Dedifferentiated amniotic fluid mesenchymal stem cell (primary cell): ENCODE results near the gene CAPN5.
"Not testable (repeated sequence)": the region's sequence is repeated elsewhere in the genome, so short reads cannot be mapped to it uniquely, and the experiment has no call there.

ENCODE experiments used
- DNase-seq: peaks from one replicate; pipeline ENCODE4 v3.0.0-alpha.2; 2016; ENCODE audit errors: extremely low spot score

The CAPN5 gene

DNA sequence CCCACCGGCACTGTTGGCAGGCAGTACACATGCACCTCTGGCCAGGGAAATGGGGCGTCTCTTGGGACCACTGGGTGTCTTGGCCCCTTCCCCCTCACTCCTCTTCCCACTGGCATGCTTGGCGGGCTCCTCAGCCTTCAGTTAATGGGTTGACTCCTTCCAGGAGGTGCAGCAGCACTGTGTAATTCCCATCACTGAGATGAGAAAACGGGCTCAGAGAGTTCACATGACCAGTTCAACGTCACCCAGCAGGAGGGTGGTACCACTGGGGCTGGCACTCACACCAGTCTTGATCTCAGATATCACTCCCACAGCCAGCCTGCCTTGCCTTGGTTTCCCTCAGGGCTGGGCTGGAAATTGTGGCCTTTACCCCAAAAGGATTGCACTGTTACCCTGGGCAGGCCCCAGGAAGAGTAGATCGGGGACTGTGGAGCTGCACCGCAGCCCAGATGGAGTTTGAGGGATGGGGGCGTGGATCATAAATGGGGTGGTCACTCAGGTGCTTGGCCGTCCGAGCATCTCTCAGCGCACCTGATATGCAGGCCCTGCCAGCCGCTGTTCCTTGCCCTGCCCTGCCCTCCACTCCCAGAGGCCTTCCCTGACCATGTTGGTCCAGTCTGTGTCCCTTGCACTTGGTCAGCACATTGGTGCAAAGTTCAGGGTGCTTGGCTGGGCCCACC is 16.9 kb downstream of the CAPN5 start:
- DNase-seq = no peak

- no peak for DNase-seq
Measured at GRCh38 chr11:77084581-77085191, 17.9 kb downstream of the CAPN5 start.

DNA sequence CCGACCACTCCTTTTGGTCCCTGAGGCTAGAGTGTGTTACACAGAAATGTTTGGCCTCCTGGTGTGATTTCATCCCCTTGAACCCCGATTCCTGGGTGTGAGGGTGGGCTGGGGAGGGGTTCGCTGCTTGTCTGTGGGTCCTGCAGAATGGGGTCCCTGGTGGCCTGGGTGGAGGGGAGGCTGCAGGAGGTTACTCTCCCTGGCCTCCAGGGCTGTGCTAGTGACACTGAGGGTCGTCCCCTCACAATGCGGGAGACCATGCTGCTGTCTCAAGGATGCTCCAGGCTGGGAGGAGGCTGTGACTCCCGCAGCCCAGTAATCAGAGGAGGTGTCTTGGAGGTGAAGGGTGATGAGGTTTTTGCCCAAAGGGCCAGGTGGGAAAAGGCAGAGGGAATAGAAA is 18.9 kb downstream of the CAPN5 start:
- no peak for DNase-seq

- no peak for DNase-seq
Measured at GRCh38 chr11:77086521-77087472, 20.0 kb downstream of the CAPN5 start.

- no peak for DNase-seq
Measured at GRCh38 chr11:77087723-77088225, 21.0 kb downstream of the CAPN5 start.

DNA sequence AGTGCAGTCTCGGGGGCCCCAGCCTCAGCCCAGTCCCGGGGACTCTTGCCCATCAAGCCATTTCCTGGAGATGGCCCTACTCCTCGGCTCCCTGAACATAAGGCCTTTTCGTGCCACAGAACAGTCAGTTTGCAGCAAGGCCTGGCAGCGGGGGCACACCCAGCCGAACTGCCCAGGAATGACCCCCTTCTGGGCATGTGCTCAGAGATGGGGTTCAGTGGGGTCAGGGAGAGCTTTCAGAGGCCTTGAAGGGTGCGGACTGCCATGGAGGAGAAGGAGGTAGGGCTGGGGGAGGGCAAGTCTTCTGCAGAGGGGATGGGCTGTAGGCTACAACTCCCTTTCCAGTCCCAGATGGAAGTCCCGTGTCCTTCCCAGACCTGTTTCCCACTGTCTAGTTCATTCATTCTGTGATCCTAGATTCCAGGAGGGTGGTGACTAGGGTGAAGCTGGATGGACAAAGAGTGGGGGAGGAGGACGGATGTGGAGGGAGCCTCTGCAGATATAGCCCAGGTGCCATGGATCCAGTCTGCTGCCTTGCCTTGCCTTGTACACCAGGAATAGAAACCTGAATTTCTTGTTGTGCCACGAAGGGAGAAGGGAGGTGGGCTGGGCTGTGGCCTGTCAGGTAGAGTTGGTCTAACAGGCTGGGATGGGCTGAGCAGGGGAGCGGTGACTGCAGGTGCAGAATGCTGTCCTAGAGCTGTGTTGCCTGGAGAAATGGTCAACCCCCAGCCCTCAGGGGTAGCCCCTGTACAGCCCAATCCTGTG is 21.6 kb downstream of the CAPN5 start:
- DNase-seq = no peak

- DNase-seq = no peak
Measured at GRCh38 chr11:77089004-77089545, 22.3 kb downstream of the CAPN5 start.

- DNase-seq = no peak
Measured at GRCh38 chr11:77090046-77090372, 23.2 kb downstream of the CAPN5 start.

- DNase-seq = no peak
Measured at GRCh38 chr11:77090373-77091111, 23.8 kb downstream of the CAPN5 start.

- DNase-seq = peak; percentile 45
Measured at GRCh38 chr11:77091146-77091940, 24.6 kb downstream of the CAPN5 start.

DNA sequence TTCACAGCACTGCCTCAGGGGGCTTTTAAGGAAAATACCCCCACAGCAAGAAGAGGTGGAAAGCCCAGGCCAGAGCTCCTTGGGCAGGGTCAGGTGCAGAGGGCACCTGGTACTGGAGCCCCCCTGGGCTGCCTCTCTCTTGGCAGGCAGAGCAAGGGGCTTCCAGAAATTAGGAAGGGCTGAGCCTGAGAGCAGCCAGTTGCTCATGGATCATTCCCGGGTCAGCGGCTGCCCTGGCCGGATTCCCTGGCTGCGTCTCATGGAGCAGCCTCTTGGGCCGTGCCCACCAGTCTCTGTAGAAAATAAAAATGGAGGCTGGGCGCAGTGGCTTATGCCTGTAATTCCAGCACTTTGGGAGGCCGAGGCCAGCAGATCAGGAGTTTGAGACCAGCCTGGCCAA is 25.6 kb downstream of the CAPN5 start:
- no peak for DNase-seq

- DNase-seq = no peak
Measured at GRCh38 chr11:77093056-77093891, 26.5 kb downstream of the CAPN5 start.

GRCh38 chr11:77093987-77094840 is 27.4 kb downstream of the CAPN5 start:
- DNase-seq = no peak

DNA sequence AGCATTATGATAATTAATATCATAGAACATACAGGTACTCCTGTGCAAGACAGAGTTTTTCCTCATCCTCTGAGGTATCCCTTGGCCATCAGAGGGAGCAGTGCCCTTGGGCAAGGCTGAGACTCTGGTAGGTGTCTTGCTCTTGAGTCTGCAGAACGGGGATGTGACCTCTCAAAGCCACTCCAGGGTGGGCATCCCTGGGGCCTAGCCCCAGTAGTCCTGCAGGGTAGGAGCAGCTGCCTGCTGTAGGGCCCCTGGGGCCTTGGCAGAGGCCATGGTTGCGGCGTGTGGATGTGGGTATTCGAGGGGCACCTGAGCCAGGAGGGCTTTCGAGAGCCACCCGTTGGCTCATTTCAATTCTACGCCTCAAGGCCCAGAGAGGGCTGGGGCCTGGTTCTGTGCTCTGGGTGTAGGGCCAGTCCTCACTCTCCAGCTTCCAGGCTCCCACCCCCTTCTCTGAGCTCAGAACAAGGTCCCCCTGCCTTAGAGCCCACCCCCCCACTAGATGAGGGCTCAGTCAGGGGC is 28.1 kb downstream of the CAPN5 start:
- no peak for DNase-seq

GRCh38 chr11:77095551-77096490 is 29.1 kb downstream of the CAPN5 start:
- DNase-seq = no peak

- DNase-seq = no peak
Measured at GRCh38 chr11:77096591-77097019, 29.8 kb downstream of the CAPN5 start.

DNA sequence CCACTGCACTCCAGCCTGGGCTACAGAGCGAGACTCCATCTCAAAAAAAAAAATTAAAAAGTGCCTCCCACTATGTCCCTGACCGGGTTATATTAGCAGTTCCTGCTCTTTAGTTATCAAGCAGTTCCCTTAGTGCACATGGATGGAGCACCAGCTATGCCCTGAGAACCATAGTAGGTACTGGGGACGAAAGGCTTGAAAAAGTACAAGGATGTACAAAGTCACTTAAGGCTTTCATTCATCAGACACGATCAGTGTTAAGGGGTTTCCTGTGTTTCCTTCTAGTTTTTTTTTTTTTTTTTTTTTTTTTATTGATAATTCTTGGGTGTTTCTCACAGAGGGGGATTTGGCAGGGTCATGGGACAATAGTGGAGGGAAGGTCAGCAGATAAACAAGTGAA is 30.4 kb downstream of the CAPN5 start:
- not testable (repeated sequence) for DNase-seq
